ENCODE measurements around the gene ATP2C2.

DNA sequence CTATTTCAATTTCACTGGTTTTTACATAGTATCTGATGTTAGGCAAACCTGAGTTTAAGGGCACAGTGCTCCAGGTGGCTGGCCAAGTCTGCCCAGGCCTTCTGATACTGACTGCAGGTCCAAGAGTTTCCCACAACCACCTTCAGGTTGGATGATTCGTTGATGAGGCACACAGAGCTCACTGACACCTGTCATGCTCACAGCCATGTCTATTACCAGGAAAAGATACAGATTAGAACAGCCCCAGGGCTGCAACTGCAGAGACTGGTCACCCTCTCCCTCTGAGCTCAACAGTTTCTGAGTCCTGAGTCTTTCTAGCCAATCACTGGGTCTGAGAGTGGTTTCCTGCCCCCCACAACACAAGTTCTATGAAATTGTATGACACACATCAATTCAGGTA, 98.9 kb downstream of the ATP2C2 start:
- TF ChIP-seq, protein P1, sequence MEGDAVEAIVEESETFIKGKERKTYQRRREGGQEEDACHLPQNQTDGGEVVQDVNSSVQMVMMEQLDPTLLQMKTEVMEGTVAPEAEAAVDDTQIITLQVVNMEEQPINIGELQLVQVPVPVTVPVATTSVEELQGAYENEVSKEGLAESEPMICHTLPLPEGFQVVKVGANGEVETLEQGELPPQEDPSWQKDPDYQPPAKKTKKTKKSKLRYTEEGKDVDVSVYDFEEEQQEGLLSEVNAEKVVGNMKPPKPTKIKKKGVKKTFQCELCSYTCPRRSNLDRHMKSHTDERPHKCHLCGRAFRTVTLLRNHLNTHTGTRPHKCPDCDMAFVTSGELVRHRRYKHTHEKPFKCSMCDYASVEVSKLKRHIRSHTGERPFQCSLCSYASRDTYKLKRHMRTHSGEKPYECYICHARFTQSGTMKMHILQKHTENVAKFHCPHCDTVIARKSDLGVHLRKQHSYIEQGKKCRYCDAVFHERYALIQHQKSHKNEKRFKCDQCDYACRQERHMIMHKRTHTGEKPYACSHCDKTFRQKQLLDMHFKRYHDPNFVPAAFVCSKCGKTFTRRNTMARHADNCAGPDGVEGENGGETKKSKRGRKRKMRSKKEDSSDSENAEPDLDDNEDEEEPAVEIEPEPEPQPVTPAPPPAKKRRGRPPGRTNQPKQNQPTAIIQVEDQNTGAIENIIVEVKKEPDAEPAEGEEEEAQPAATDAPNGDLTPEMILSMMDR (conservative IDR thresholded peaks at IDR 0.05; ENCODE audit: low read length) = no peak
- no peak for TF ChIP-seq EZH2phosphoT487 (IDR thresholded peaks at IDR 0.05; ENCODE audit: borderline replicate concordance)

Data from Loucy (cell line).